ENCODE measurements around the gene ANTXR2. TPM values are rescaled to one million over a fixed set of nuclear protein-coding genes. Genes with fewer than 3 reads are reported as not detected.

The ANTXR2 gene
- total and polyA plus RNA-seq, 2 of the 13 experiments (the other 11 are each of a cell fraction or from before 2014, with no cell fraction given): 4.6 to 14.5 TPM

GRCh38 chr4:79864500-79865200 is 208.4 kb downstream of the ANTXR2 start (continued):
- TF ChIP-seq HNF4A (CRISPR knock-in tag; IDR thresholded peaks at IDR 0.05) (no peak), MAFG (CRISPR knock-in tag; IDR thresholded peaks at IDR 0.05) (no peak), FOXO4 (CRISPR knock-in tag; conservative IDR thresholded peaks at IDR 0.05) (no peak), TBX2 (CRISPR knock-in tag; IDR thresholded peaks at IDR 0.05; ENCODE audit: borderline replicate concordance) (no peak), RAD21 (CRISPR knock-in tag; IDR thresholded peaks at IDR 0.05) (no peak), RCOR2 (CRISPR knock-in tag; IDR thresholded peaks at IDR 0.05) (no peak), SRF (IDR thresholded peaks at IDR 0.05; ENCODE audit: low read depth, low read length) (no peak), MED1 (CRISPR knock-in tag; IDR thresholded peaks at IDR 0.05) (no peak), ZNF382 (CRISPR knock-in tag; IDR thresholded peaks at IDR 0.05; ENCODE audit: borderline replicate concordance) (no peak)
- TF ChIP-seq, protein P1, sequence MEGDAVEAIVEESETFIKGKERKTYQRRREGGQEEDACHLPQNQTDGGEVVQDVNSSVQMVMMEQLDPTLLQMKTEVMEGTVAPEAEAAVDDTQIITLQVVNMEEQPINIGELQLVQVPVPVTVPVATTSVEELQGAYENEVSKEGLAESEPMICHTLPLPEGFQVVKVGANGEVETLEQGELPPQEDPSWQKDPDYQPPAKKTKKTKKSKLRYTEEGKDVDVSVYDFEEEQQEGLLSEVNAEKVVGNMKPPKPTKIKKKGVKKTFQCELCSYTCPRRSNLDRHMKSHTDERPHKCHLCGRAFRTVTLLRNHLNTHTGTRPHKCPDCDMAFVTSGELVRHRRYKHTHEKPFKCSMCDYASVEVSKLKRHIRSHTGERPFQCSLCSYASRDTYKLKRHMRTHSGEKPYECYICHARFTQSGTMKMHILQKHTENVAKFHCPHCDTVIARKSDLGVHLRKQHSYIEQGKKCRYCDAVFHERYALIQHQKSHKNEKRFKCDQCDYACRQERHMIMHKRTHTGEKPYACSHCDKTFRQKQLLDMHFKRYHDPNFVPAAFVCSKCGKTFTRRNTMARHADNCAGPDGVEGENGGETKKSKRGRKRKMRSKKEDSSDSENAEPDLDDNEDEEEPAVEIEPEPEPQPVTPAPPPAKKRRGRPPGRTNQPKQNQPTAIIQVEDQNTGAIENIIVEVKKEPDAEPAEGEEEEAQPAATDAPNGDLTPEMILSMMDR (CRISPR knock-in tag; IDR thresholded peaks at IDR 0.05): no peak
- TF ChIP-seq, protein P2, sequence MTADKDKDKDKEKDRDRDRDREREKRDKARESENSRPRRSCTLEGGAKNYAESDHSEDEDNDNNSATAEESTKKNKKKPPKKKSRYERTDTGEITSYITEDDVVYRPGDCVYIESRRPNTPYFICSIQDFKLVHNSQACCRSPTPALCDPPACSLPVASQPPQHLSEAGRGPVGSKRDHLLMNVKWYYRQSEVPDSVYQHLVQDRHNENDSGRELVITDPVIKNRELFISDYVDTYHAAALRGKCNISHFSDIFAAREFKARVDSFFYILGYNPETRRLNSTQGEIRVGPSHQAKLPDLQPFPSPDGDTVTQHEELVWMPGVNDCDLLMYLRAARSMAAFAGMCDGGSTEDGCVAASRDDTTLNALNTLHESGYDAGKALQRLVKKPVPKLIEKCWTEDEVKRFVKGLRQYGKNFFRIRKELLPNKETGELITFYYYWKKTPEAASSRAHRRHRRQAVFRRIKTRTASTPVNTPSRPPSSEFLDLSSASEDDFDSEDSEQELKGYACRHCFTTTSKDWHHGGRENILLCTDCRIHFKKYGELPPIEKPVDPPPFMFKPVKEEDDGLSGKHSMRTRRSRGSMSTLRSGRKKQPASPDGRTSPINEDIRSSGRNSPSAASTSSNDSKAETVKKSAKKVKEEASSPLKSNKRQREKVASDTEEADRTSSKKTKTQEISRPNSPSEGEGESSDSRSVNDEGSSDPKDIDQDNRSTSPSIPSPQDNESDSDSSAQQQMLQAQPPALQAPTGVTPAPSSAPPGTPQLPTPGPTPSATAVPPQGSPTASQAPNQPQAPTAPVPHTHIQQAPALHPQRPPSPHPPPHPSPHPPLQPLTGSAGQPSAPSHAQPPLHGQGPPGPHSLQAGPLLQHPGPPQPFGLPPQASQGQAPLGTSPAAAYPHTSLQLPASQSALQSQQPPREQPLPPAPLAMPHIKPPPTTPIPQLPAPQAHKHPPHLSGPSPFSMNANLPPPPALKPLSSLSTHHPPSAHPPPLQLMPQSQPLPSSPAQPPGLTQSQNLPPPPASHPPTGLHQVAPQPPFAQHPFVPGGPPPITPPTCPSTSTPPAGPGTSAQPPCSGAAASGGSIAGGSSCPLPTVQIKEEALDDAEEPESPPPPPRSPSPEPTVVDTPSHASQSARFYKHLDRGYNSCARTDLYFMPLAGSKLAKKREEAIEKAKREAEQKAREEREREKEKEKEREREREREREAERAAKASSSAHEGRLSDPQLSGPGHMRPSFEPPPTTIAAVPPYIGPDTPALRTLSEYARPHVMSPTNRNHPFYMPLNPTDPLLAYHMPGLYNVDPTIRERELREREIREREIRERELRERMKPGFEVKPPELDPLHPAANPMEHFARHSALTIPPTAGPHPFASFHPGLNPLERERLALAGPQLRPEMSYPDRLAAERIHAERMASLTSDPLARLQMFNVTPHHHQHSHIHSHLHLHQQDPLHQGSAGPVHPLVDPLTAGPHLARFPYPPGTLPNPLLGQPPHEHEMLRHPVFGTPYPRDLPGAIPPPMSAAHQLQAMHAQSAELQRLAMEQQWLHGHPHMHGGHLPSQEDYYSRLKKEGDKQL (CRISPR knock-in tag; IDR thresholded peaks at IDR 0.05; ENCODE audit: low read depth): no peak

Data from HepG2 (cell line).